ENCODE data around the gene R3HDM2.
"Not testable (repeated sequence)": the region's sequence is repeated elsewhere in the genome, so short reads cannot be mapped to it uniquely, and the experiment has no call there.

Gene R3HDM2

DNA sequence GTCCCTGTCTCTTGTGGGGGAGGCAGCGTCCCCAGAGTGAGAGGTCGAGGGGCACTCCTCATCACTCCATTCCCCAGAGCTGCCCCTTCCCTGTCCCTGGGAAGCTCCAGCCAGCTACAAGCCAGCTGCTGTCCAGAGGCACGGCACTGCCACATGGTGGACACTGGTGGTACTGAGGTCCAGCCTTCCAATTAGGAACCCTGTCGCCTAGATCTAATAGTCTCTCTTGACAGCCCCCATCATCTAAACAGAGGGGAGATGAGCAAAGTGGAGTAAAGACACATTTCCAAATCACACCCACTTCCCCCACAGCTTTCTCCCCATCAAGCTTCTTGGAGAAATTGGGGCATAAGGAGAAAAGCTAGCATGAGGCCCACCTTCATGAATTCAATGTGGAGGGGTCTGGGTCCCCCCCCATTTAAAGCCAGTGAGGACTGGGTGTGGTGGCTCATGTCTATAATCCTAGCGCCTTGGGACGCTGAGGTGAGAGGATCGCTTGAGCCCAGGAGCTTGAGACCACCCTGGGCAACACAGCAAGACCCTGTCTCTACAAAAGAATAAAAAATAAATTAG is 22.2 kb upstream of the R3HDM2 start:
- DNase-seq: peak in 10 of 14 donors; percentile 14 to 70 (median 36)

- DNase-seq: peak in 1 of 14 donors; percentile 29
Measured at GRCh38 chr12:57452181-57452936, 21.5 kb upstream of the R3HDM2 start.

GRCh38 chr12:57451233-57451778 is 20.5 kb upstream of the R3HDM2 start:
- DNase-seq: no peak

- DNase-seq: no peak
Measured at GRCh38 chr12:57450057-57450456, 19.2 kb upstream of the R3HDM2 start.

- no peak for DNase-seq
Measured at GRCh38 chr12:57449375-57449774, 18.5 kb upstream of the R3HDM2 start.

GRCh38 chr12:57448669-57449068 is 17.8 kb upstream of the R3HDM2 start:
- DNase-seq: no peak

DNA sequence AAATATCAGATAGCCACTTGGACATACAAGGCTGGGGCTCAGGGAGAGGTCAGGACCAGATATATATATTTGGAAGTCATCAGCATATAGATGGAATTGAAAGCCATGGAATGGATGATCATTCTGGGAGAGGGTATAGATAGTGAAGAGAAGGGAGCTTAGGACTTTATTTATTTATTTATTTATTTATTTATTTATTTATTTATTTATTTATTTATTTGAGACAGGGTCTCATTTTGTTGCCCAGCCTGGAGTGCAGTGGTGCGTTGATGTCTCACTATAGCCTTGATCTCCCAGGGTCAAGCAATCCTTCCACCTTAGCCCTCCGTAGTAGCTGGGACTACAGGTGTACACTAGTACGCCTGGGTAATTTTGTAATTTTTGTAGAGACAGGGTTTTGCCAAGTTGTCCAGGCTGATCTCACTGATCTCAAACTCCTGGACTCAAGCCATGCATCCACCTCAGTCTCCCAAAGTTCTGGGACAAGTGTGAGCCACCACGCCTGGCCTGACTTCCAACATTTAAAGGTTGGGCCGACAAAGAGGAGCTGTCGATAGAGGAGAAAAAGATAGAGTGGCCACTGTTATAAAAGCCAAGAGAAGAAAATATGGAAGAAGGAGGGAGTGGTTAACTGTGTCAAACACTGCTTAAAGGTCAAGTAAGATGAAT is 15.6 kb upstream of the R3HDM2 start:
- DNase-seq: no peak

DNA sequence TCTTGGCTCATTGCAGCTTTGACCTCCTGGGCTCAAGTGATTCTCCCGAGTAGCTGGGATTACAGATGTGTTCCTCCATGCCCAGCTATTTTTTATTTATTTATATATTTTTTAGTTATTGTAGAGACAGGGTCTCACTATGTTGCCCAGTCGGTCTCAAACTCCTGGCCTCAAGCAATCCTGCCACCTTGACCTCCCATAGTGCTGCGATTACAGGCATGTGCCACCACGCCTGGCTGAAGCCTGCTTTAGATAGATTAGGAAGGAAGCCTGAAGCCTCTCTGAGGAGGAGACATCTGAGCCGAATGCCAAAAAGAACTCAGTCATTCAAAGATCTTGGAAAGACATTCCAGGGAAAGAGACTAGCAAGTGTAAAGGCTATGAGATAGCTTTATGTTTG is 13.9 kb upstream of the R3HDM2 start:
- DNase-seq: no peak

- not testable (repeated sequence) for DNase-seq
Measured at GRCh38 chr12:57444337-57444736, 13.5 kb upstream of the R3HDM2 start.

DNA sequence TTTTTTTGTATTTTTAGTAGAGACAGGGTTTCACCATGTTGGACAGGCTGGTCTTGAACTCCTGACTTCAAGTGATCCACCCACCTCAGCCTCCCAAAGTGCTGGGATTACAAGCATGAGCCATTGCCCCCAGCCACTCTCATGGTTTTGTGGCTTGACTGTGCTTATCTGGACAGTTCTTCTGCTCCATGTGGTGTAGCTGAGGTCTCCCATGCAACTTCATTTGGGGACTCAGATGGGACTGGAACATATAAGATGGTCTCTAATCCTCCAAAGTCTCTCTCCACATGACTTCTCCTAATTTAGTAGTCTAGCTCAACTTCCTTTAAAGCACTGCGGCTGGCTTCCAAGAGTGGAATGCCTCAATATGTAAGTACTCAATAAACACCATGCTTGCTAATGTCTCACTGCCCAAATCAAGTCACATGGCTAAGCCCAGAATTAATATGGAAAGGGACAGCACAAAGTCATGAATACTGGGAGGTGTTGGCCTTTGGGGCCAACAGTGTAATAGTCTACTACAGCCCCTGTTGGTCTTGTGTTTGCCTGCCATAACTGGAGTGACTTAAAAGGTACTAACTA is 11.1 kb upstream of the R3HDM2 start:
- no peak for DNase-seq

GRCh38 chr12:57441393-57441792 is 10.6 kb upstream of the R3HDM2 start:
- DNase-seq: not testable (repeated sequence)

- no peak for DNase-seq
Measured at GRCh38 chr12:57439762-57440266, 9.0 kb upstream of the R3HDM2 start.

- DNase-seq: no peak
Measured at GRCh38 chr12:57438400-57438799, 7.6 kb upstream of the R3HDM2 start.

GRCh38 chr12:57435293-57435692 is 4.5 kb upstream of the R3HDM2 start:
- no peak for DNase-seq

DNA sequence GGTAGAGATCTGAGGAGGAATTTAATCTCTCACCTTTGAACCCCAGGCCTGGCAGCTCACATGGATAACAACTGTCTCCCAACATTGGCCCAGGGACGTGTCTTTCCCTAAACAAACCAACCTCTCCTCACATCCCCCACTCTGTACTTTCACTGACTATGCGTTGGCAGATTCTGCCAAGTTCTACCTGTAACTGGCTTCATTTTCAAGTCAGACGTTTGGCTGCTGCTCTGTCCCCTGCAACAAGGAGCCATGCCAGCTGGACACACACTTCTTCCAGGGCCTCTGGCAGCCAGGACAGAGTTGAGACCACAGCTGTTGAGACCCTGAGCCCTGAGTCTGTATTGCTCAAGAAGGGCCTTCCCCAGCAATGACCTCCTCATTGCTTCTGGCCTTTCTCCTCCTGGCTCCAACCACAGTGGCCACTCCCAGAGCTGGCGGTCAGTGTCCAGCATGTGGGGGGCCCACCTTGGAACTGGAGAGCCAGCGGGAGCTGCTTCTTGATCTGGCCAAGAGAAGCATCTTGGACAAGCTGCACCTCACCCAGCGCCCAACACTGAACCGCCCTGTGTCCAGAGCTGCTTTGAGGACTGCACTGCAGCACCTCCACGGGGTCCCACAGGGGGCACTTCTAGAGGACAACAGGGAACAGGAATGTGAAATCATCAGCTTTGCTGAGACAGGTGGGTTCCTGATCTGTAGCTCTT is 3.8 kb upstream of the R3HDM2 start, which contains the start of gene INHBC:
Gene INHBC, plus strand, starts transcription at position 268 of the 707 bp plus-strand sequence. Its CDS starts 103 bp downstream, at position 371.
- DNase-seq: no peak

- no peak for DNase-seq
Measured at GRCh38 chr12:57433370-57433769, 2.5 kb upstream of the R3HDM2 start.

DNA sequence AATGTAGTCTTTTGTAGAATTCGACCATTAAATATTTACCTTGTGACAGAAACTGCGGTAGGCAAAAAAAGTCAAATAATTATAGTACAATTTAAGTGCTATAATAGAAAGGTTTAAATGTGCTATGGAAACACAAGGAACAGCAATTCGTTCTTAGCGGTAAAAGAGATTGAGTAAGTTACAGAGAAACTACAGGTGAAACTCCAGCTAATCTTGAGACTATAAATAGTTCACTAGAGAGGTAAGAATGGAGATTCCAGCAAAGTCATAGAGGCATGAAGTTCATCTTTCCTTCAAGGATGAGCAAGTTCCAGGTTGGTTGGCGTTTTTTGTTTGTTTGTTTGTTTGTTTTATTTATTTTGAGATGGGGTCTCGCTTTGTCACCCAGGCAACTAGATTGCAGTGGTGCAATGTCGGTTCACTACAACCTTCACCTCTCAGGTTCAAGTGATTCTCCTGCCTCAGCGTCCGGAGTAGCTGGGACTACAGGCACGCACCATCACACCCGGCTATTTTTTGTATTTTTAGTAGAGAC is 878 bp upstream of the R3HDM2 start:
- no peak for DNase-seq

- peak in 9 of 14 donors; percentile 21 to 72 (median 50) for DNase-seq
Measured at GRCh38 chr12:57430112-57430930, 522 bp downstream of the R3HDM2 start.

- no peak for DNase-seq
Measured at GRCh38 chr12:57429473-57430111, 1.3 kb downstream of the R3HDM2 start.

DNA sequence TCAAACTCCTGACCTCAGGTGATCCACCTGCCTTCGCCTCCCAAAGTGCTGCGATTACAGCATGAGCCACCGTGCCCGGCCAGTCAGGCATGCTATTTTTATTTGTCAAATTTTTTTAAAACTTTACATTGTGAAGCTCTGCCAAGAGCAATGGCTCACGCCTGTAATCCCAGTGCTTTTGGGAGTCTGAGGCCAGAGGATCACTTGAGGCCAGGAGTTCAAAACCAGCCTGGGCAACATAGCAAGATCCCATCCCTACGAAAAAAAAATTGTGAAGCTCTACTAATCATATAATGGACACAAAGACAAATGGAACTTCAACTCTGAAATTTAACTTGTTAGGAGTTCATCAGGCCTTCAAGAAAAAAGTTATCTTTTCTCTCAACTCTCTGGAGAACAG is 1.9 kb downstream of the R3HDM2 start:
- no peak for DNase-seq
